ENCODE measurements around the gene GRIA3.
"Not testable (repeated sequence)": the region's sequence is repeated elsewhere in the genome, so short reads cannot be mapped to it uniquely, and the experiment has no call there.

Gene GRIA3

GRCh38 chrX:123475068-123475724 is 291.1 kb downstream of the GRIA3 start:
- peak; percentile 1 for DNase-seq

- DNase-seq, result no peak
Measured at GRCh38 chrX:123476611-123477219, 292.6 kb downstream of the GRIA3 start.

GRCh38 chrX:123477673-123478072 is 293.6 kb downstream of the GRIA3 start:
- DNase-seq, result no peak

GRCh38 chrX:123481913-123482851 is 298.1 kb downstream of the GRIA3 start:
- DNase-seq, result peak; percentile 25

- DNase-seq, result no peak
Measured at GRCh38 chrX:123486297-123486696, 302.2 kb downstream of the GRIA3 start.

GRCh38 chrX:123487236-123487635 is 303.2 kb downstream of the GRIA3 start:
- DNase-seq, result peak; percentile 15

GRCh38 chrX:123487669-123488068 is 303.6 kb downstream of the GRIA3 start:
- peak; percentile 44 for DNase-seq

GRCh38 chrX:123489011-123489410 is 304.9 kb downstream of the GRIA3 start:
- peak; percentile 33 for DNase-seq

- no peak for DNase-seq
Measured at GRCh38 chrX:123493857-123494256, 309.8 kb downstream of the GRIA3 start.

GRCh38 chrX:123499787-123500186 is 315.7 kb downstream of the GRIA3 start:
- DNase-seq, result no peak

GRCh38 chrX:123504047-123504446 is 320.0 kb downstream of the GRIA3 start:
- peak; percentile 48 for DNase-seq

- DNase-seq, result no peak
Measured at GRCh38 chrX:123504630-123505270, 320.7 kb downstream of the GRIA3 start.

- no peak for DNase-seq
Measured at GRCh38 chrX:123513585-123514278, 329.7 kb downstream of the GRIA3 start.

GRCh38 chrX:123514279-123514640 is 330.2 kb downstream of the GRIA3 start:
- DNase-seq, result not testable (repeated sequence)

GRCh38 chrX:123518791-123519190 is 334.7 kb downstream of the GRIA3 start:
- no peak for DNase-seq

- no peak for DNase-seq
Measured at GRCh38 chrX:123525123-123525725, 341.1 kb downstream of the GRIA3 start.

GRCh38 chrX:123530726-123531125 is 346.6 kb downstream of the GRIA3 start:
- not testable (repeated sequence) for DNase-seq
